ENCODE data around the gene SMPD2.

DNA sequence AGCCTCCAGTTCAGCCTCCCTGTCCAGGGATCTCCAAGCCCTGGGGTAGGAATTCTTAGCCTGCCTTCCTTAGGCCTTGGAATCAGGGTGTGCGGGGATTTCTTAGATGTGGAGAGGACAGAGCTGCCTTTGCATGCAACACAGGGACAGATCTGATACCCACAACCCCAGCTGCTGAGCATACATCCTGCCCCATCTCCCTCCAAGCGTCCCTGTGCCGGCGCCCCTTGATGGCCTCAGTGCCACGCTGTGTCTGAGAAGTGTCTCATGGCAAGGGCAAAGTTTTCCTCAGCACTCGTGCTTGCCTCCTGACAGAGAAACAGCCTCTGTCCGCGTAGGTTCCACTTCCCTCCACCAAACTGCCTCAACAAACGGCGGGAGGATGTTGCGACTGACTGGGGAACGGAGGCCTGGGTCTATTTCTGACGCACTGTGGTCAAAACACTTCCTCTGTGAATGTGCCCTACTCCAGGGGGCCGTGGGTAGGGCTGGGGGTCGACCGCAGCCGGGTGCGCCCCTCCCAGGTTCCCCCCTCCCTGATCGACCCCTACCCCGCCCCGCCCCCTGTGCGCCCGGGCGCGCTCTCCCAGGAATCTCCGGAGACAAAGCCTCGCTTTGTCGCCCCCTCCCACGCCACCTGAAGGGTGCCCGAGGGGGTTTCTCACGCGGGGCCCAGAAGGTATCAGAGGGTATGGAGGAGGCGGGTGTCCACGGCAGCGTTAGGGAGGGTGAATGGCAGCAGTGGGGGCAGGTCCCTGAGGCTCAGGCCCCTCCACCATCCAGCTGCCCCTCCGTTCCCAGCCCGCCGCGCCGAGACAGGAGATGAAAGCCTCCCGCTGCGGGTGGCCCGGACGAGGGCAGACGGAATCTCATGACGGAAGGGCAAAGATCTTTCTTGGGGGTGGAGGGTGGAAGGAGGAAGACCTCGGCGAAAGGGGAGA lies 14.2 kb downstream of the SMPD2 start:
- TF ChIP-seq POLR2A (IDR thresholded peaks at IDR 0.05) = no peak
- TF ChIP-seq, protein P1, sequence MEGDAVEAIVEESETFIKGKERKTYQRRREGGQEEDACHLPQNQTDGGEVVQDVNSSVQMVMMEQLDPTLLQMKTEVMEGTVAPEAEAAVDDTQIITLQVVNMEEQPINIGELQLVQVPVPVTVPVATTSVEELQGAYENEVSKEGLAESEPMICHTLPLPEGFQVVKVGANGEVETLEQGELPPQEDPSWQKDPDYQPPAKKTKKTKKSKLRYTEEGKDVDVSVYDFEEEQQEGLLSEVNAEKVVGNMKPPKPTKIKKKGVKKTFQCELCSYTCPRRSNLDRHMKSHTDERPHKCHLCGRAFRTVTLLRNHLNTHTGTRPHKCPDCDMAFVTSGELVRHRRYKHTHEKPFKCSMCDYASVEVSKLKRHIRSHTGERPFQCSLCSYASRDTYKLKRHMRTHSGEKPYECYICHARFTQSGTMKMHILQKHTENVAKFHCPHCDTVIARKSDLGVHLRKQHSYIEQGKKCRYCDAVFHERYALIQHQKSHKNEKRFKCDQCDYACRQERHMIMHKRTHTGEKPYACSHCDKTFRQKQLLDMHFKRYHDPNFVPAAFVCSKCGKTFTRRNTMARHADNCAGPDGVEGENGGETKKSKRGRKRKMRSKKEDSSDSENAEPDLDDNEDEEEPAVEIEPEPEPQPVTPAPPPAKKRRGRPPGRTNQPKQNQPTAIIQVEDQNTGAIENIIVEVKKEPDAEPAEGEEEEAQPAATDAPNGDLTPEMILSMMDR (IDR thresholded peaks at IDR 0.05) = no peak
